PC-9 (cell line): ENCODE data around the gene GALNT16. TPM values are rescaled to one million over a fixed set of nuclear protein-coding genes. Genes with fewer than 3 reads are reported as not detected.

Source experiments
- BruUV-seq: library from RNA; stranded (reverse); fragments of 400-500 nt; replicated peaks from 2 replicates; lab custom pipeline; 2021; lab: Mats Ljungman, UMichigan
- CTCF ChIA-PET: fragments of 300-600 bp; sonication (Branson Sonifier 250); formaldehyde crosslinking; loops from one replicate; lab custom pipeline; 2022; ENCODE audit warnings: antibody characterized with exemption; lab: Charles Lee
- POLR2A ChIA-PET: fragments of 300-600 bp; sonication (Branson Sonifier 250); formaldehyde crosslinking; loops from one replicate; lab custom pipeline; 2022; ENCODE audit warnings: antibody characterized with exemption; ENCODE audit not compliant: unreplicated experiment; lab: Charles Lee
- DNase-seq, 2 experiments: peaks; one replicate each; pipeline versions ENCODE4 v3.0.0 to v3.0.0-alpha.2; 2015 to 2022; ENCODE audit warnings: mixed read lengths in 1 of 2
- H2AFZ ChIP-seq: fragments of 200-600 bp; sonication (generic); 2 replicates; pipeline ENCODE4 v1.8.1; 2017; ENCODE audit warnings: antibody characterized with exemption
- H3F3A ChIP-seq: fragments of 200-600 bp; sonication (generic); 2 replicates; pipeline ENCODE4 v1.8.1; 2017; ENCODE audit warnings: antibody characterized with exemption, mild to moderate bottlenecking, low read depth; ENCODE audit not compliant: insufficient read depth
- H3K27ac ChIP-seq: fragments of 200-600 bp; sonication (generic); 2 replicates; pipeline ENCODE4 v1.6.1; 2016; ENCODE audit warnings: mixed run types
- H3K27me3 ChIP-seq: fragments of 200-600 bp; sonication (generic); 2 replicates; pipeline ENCODE4 v1.6.1; 2016; ENCODE audit warnings: low read depth, mixed run types; ENCODE audit not compliant: insufficient read depth
- H3K36me3 ChIP-seq: fragments of 200-600 bp; sonication (generic); 2 replicates; pipeline ENCODE4 v1.6.1; 2016; ENCODE audit warnings: low read depth, mixed run types
- H3K4me1 ChIP-seq: fragments of 200-600 bp; sonication (generic); replicated peaks from 2 replicates; pipeline ENCODE4 v1.6.1; 2016; ENCODE audit warnings: mixed run types; ENCODE audit not compliant: insufficient read depth
- H3K4me2 ChIP-seq: fragments of 200-600 bp; sonication (generic); 2 replicates; pipeline ENCODE4 v1.6.1; 2017; ENCODE audit warnings: mixed run types
- H3K4me3 ChIP-seq: fragments of 200-600 bp; sonication (generic); 2 replicates; pipeline ENCODE4 v1.6.1; 2016; ENCODE audit warnings: mixed run types
- H3K79me2 ChIP-seq: fragments of 200-600 bp; sonication (generic); 2 replicates; pipeline ENCODE4 v1.6.1; 2017; ENCODE audit warnings: low read depth, mixed run types
- H3K9me2 ChIP-seq: fragments of 200-600 bp; sonication (generic); 2 replicates; pipeline ENCODE4 v1.8.1; 2017; ENCODE audit warnings: mild to moderate bottlenecking; ENCODE audit not compliant: insufficient read depth
- H3K9me3 ChIP-seq: fragments of 200-600 bp; sonication (generic); 2 replicates; pipeline ENCODE4 v1.8.1; 2016; ENCODE audit warnings: low read depth; ENCODE audit not compliant: insufficient read depth
- H4K20me1 ChIP-seq: fragments of 200-600 bp; sonication (generic); 2 replicates; pipeline ENCODE4 v1.8.1; 2017; ENCODE audit not compliant: insufficient read depth
- EZH2 ChIP-seq: fragments of 200-600 bp; sonication (generic); IDR thresholded peaks from 2 replicates; pipeline ENCODE4 v1.8.0; 2017; ENCODE audit warnings: antibody characterized with exemption, low read depth
- intact Hi-C: fragments of 100-400 bp; cut with micrococcal nuclease; formaldehyde crosslinking; loops from one replicate; pipeline ENCODE4 v1.10.0; 2022; ENCODE audit not compliant: unreplicated experiment
- total RNA-seq: library from RNA; stranded (reverse); gene quantifications from 2 replicates; pipeline ENCODE4 v1.2.3, GENCODE V29; 2021
- TF ChIP-seq, protein P1 (sequence below): fragments of 200-600 bp; sonication (generic); conservative IDR thresholded peaks from 2 replicates; pipeline ENCODE4 v1.6.1; 2017; ENCODE audit warnings: mixed run types, antibody characterized with exemption, mild to moderate bottlenecking, moderate library complexity

GALNT16 gene
- total RNA-seq, 1 experiment from 2014 or later = 22.8 TPM

DNA sequence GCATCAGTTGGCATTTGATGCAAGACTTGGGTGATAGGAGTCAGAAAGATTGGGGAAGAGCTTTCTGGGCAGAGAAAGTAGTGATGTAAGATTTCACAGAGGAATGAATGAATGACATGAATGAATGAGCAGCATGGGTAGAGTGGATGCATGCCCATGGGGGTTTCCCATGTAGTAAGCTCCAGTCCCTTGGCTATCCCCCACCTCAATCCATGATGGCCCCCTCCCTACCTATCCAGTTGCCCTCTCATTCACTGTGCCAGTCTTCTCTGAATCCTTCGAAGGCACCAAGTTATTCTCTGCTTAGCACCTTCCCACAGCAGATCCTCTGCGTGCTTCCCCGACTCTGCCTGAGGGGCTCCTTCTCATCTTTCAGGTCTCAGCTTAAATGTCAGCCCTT lies 106.1 kb downstream of the GALNT16 start:
- DNase-seq = no peak
- Histone ChIP-seq H3K4me3 (no peak overlapping the region), H3K9me3 (no peaks in the 10 kb centered on the region), H3K36me3 (no peaks in the 10 kb centered on the region), H3K4me2 (no peak overlapping the region), H3K27me3 (no peaks in the 10 kb centered on the region), H2AFZ (no peak overlapping the region), H3K4me1 (no peaks in the 10 kb centered on the region), H3K9me2 (no peaks in the 10 kb centered on the region), H4K20me1 (no peaks in the 10 kb centered on the region), H3K79me2 (no peaks in the 10 kb centered on the region), H3F3A (no peaks in the 10 kb centered on the region; the same call in 1 of the 2 replicates), H3K27ac (no peak overlapping the region)
- POLR2A ChIA-PET = no interaction called here
- intact Hi-C loops = no loop called here
- no TSS peak for BruUV-seq
- CTCF ChIA-PET = no interaction called here
- TF ChIP-seq EZH2 = no peak
- TF ChIP-seq, protein P1, sequence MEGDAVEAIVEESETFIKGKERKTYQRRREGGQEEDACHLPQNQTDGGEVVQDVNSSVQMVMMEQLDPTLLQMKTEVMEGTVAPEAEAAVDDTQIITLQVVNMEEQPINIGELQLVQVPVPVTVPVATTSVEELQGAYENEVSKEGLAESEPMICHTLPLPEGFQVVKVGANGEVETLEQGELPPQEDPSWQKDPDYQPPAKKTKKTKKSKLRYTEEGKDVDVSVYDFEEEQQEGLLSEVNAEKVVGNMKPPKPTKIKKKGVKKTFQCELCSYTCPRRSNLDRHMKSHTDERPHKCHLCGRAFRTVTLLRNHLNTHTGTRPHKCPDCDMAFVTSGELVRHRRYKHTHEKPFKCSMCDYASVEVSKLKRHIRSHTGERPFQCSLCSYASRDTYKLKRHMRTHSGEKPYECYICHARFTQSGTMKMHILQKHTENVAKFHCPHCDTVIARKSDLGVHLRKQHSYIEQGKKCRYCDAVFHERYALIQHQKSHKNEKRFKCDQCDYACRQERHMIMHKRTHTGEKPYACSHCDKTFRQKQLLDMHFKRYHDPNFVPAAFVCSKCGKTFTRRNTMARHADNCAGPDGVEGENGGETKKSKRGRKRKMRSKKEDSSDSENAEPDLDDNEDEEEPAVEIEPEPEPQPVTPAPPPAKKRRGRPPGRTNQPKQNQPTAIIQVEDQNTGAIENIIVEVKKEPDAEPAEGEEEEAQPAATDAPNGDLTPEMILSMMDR = no peak

DNA sequence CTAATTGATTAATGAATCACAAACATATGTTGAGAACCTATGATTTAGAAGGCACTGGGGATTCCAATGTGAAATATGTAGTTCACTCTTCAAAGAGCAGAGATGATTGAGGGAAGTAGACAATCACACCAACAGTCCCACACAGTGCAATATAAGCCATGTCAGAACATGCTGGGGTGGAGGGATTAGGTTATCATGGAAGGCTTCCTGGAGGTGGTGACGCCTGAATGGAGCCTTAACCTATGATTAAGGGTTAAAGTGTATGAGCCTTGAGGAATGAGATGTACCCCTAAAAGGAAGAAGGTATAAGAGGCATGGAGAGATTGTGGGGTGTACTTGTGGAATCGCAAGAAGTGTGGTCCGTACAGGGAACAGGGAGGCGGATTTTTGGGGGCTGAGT lies 106.8 kb downstream of the GALNT16 start:
- Histone ChIP-seq H3K9me2 (no peaks in the 10 kb centered on the region), H4K20me1 (no peaks in the 10 kb centered on the region), H3K27ac (no peak overlapping the region), H3K4me2 (no peak overlapping the region), H3K79me2 (no peaks in the 10 kb centered on the region), H3K4me3 (no peak overlapping the region), H3K4me1 (no peaks in the 10 kb centered on the region), H3K27me3 (no peaks in the 10 kb centered on the region), H3F3A (no peaks in the 10 kb centered on the region; the same call in 1 of the 2 replicates), H2AFZ (no peak overlapping the region), H3K36me3 (no peaks in the 10 kb centered on the region), H3K9me3 (no peaks in the 10 kb centered on the region)
- TF ChIP-seq, protein P1 = no peak
- TF ChIP-seq EZH2 = no peak
- CTCF ChIA-PET = no interaction called here
- DNase-seq = no peak
- BruUV-seq = no TSS peak
- intact Hi-C loops = no loop called here
- POLR2A ChIA-PET = no interaction called here

DNA sequence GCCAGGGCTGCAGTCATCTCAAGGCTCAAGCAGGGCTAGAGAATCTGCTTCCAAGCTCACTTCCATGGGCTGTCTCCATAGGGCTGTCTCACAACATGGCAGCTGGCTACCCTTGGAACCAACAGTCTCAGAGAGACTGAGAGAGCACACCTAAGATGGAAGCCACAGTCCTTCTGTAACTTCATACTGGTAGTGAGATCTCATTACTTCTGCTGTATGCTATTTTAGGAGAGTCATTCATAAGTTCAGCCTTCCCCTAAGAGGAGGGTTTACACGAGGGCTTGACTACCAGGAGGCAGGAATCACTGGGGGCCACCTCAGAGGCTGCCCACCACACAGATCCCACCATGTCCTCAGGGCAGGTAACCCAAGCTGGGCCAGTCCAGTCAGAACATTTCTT lies 108.4 kb downstream of the GALNT16 start:
- no peaks in the 10 kb centered on the region for H3K36me3 ChIP-seq
- ChIA-PET CTCF (no interaction called here), POLR2A (no interaction called here)
- BruUV-seq = no TSS peak
- no peaks in the 10 kb centered on the region for H3K9me3 ChIP-seq
- H3K27ac ChIP-seq = no peak overlapping the region
- H3K9me2 ChIP-seq = no peaks in the 10 kb centered on the region
- TF ChIP-seq EZH2 = no peak
- TF ChIP-seq, protein P1 = no peak
- H3K27me3 ChIP-seq = no peaks in the 10 kb centered on the region
- DNase-seq = no peak
- no peaks in the 10 kb centered on the region for H3K79me2 ChIP-seq
- no peak overlapping the region for H3K4me2 ChIP-seq
- H4K20me1 ChIP-seq = no peaks in the 10 kb centered on the region
- H3K4me1 ChIP-seq = no peaks in the 10 kb centered on the region
- intact Hi-C loops = no loop called here
- H3F3A ChIP-seq = no peaks in the 10 kb centered on the region; the same call in 1 of the 2 replicates
- no peak overlapping the region for H3K4me3 ChIP-seq
- no peak overlapping the region for H2AFZ ChIP-seq
